K562 (cell line): ENCODE results near the gene BPHL. TPM values are rescaled to one million over a fixed set of nuclear protein-coding genes. Genes with fewer than 3 reads are reported as not detected.

Source experiments
- HMGN3 ChIP-seq: IDR thresholded peaks from 2 replicates; pipeline ENCODE4 v1.6.1; 2011; ENCODE audit warnings: borderline replicate concordance, low read depth, mild to moderate bottlenecking, mixed read lengths, low read length; ENCODE audit not compliant: insufficient read length; ENCODE audit errors: extremely low read depth
- HSF4 ChIP-seq: fragments of 250-450 bp; sonication (Bioruptor Pico); IDR thresholded peaks from 2 replicates; pipeline ENCODE4 v2.1.2; 2022; ENCODE audit warnings: mild to moderate bottlenecking, moderate library complexity, borderline replicate concordance
- PYGO2 ChIP-seq: fragments of 450-650 bp; IDR thresholded peaks from 2 replicates; pipeline ENCODE4 v1.6.1; 2016; ENCODE audit warnings: mild to moderate bottlenecking, missing genetic modification characterization, moderate library complexity, missing compliant biosample characterization
- RBM39 ChIP-seq: fragments of 200-400 bp; formaldehyde crosslinking; optimal IDR thresholded peaks from 2 replicates; pipeline ENCODE3; 2018; ENCODE audit warnings: low read depth, low read length
- RFX7 ChIP-seq: fragments of 250-450 bp; sonication (Bioruptor Pico); IDR thresholded peaks from 2 replicates; pipeline ENCODE4 v1.5.1; 2021; ENCODE audit warnings: mild to moderate bottlenecking
- SMAD1 ChIP-seq: fragments of 150-350 bp; IDR thresholded peaks from 2 replicates; pipeline ENCODE4 v1.6.1; 2014; ENCODE audit warnings: low read length, low read depth; ENCODE audit not compliant: partially characterized antibody
- ZBTB7A ChIP-seq: IDR thresholded peaks from 2 replicates; pipeline ENCODE4 v1.6.1; 2011; ENCODE audit warnings: low read depth, mild to moderate bottlenecking, low read length, moderate library complexity, borderline replicate concordance; ENCODE audit not compliant: control insufficient read depth
- ZNF707 ChIP-seq: fragments of 250-450 bp; sonication (Bioruptor Pico); conservative IDR thresholded peaks from 2 replicates; pipeline ENCODE4 v1.8.0; 2022; ENCODE audit warnings: inconsistent platforms, mild to moderate bottlenecking, moderate library complexity
- ZNF830 ChIP-seq: fragments of 250-450 bp; sonication (Bioruptor Pico); IDR thresholded peaks from 2 replicates; pipeline ENCODE4 v1.5.0; 2021; ENCODE audit warnings: mild to moderate bottlenecking
- polyA plus RNA-seq, 8 experiments: library from polyadenylated mRNA; depleted of rRNA in 4 of 8; stranded (reverse) in 5 of 8; unstranded in 3 of 8; fragments of >200 nt; fragmentation: Nextera tagmentation in 2 of 8; fragmentation: Illumina TruSeq in 1 of 8; extraction: Ambion mirVana in 2 of 8; extraction: Trizol in 1 of 8; gene quantifications; 2 replicates each; pipeline versions ENCODE4 v1.2.1 to v1.2.3, GENCODE V29; 2011 to 2014; ENCODE audit warnings: inconsistent platforms in 1 of 8, missing spikeins in 1 of 8
- total RNA-seq, 7 experiments: library from RNA; depleted of rRNA in 6 of 7; stranded (reverse); fragments of >200 nt in 6 of 7; fragmentation: Illumina TruSeq in 2 of 7; extraction: Trizol in 2 of 7; gene quantifications; 2 replicates each; pipeline versions ENCODE4 v1.2.1 to v1.2.3, GENCODE V29; 2011 to 2021; ENCODE audit warnings: low replicate concordance in 1 of 7
- TF ChIP-seq, protein P1 (sequence below): fragments of 250-450 bp; sonication (Bioruptor Pico); IDR thresholded peaks from 2 replicates; pipeline ENCODE4 v1.5.0; 2021; ENCODE audit warnings: mild to moderate bottlenecking, moderate library complexity
- TF ChIP-seq, protein P2 (sequence below): fragments of 450-650 bp; IDR thresholded peaks from 2 replicates; pipeline ENCODE4 v1.6.1; 2016; ENCODE audit warnings: mild to moderate bottlenecking, moderate library complexity

BPHL gene
- total and polyA plus RNA-seq, 9 of the 15 experiments (the other 6 are each of a cell fraction or from before 2014, with no cell fraction given) = 3.5 to 17.4 (median 8.2) TPM

DNA sequence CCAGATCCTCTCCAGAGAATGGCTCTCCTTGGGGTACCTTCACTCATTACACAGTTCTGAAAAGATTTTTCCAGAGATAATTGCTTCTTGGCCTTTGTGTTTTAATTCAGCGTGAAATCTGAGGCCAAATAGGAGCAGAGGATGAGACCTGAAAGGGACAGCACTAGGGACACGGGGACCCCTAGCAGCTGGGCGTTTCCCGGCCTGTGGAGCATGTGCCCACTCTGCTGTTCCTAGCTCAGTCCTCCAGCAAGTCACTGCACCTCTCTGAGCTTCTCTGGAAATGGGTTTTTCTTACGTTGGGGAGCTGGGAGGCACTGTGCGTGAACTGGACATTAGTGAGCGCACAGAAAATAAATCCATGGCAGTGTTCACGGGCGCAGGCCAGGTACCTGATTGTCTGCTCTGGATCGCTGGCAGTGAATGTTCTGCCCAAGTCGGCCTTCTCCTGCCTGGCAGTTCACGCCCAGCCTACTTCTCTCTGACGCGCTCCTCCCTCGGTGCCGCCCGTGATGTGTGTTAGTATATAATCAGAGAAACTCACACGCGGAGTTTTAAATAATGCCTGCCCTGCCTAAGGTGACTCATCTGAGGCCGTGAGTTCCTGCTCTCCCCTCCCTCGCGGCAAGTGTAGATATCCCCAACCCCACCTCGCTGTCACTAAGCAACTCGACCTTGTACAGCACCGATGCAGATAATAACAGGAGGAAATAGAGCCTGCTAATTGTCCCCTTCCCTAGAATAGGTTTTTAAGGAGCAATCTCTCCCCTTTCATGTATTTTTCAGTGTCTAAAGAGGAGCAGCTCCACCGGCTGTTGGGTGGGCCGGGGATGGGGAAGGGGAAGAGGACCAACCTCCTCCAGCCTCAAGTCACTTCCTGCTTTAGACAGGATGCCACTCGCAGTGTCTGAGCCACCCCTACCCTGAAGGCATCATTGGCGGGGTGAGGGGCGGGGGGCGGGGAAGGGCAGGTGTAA is 41.6 kb downstream of the BPHL start (continued):
- TF ChIP-seq RFX7 (CRISPR knock-in tag) (no peak), ZBTB7A (peak; percentile 67; the same call in 1 of the 2 replicates), HSF4 (no peak), ZNF707 (no peak), RBM39 (no peak), HMGN3 (peak; percentile 45), SMAD1 (no peak), PYGO2 (tag) (no peak), ZNF830 (CRISPR knock-in tag) (no peak)
- TF ChIP-seq, protein P1, sequence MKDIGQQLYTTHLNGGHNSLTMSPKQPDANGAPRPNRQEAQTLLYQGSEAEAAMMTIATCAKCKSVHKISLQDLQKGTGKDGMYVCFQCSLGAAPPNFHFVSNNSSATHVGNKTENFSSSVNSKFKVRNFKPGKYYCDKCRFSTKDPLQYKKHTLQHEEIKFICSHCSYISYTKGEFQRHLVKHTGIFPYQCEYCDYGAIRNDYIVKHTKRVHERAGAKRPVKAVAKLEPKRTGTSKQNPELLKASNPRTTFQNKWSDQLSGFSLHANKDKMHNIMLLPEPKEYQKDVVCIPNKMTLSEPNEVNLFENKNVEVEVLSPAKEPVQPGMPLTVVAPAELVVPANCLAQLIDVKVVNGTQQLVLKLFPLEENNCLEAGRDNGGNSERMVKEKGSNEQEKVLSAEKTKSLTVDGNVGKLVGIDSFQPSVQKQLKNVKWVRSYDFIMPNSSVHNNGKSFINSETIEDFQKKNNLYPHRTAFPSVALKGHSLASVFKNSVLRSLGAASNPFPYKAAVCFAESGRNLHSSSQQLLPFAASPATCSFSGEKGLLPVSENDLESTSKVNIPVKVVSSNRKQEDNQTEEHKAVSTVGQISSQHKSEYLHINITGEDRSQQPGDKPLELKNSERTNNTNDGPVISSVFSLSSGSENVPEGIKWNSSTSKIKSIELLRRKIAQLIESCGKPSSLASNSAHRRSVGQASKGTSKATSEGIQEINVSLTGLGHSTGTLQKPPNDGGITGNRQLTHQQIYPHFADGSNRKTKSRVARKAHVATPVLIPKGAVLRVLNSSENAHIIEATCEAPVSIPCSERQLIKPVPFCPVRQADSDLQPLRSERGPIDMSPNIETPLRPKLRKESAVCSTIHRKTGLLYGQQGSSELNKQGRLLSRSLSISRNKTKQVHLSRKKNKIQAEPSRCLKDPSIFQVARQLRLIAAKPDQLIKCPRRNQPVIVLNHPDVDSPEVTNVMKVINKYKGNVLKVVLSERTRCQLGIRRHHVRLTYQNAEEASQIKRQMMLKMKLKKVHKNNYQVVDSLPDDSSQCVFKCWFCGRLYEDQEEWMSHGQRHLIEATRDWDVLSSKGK (CRISPR knock-in tag) = no peak
- TF ChIP-seq, protein P2, sequence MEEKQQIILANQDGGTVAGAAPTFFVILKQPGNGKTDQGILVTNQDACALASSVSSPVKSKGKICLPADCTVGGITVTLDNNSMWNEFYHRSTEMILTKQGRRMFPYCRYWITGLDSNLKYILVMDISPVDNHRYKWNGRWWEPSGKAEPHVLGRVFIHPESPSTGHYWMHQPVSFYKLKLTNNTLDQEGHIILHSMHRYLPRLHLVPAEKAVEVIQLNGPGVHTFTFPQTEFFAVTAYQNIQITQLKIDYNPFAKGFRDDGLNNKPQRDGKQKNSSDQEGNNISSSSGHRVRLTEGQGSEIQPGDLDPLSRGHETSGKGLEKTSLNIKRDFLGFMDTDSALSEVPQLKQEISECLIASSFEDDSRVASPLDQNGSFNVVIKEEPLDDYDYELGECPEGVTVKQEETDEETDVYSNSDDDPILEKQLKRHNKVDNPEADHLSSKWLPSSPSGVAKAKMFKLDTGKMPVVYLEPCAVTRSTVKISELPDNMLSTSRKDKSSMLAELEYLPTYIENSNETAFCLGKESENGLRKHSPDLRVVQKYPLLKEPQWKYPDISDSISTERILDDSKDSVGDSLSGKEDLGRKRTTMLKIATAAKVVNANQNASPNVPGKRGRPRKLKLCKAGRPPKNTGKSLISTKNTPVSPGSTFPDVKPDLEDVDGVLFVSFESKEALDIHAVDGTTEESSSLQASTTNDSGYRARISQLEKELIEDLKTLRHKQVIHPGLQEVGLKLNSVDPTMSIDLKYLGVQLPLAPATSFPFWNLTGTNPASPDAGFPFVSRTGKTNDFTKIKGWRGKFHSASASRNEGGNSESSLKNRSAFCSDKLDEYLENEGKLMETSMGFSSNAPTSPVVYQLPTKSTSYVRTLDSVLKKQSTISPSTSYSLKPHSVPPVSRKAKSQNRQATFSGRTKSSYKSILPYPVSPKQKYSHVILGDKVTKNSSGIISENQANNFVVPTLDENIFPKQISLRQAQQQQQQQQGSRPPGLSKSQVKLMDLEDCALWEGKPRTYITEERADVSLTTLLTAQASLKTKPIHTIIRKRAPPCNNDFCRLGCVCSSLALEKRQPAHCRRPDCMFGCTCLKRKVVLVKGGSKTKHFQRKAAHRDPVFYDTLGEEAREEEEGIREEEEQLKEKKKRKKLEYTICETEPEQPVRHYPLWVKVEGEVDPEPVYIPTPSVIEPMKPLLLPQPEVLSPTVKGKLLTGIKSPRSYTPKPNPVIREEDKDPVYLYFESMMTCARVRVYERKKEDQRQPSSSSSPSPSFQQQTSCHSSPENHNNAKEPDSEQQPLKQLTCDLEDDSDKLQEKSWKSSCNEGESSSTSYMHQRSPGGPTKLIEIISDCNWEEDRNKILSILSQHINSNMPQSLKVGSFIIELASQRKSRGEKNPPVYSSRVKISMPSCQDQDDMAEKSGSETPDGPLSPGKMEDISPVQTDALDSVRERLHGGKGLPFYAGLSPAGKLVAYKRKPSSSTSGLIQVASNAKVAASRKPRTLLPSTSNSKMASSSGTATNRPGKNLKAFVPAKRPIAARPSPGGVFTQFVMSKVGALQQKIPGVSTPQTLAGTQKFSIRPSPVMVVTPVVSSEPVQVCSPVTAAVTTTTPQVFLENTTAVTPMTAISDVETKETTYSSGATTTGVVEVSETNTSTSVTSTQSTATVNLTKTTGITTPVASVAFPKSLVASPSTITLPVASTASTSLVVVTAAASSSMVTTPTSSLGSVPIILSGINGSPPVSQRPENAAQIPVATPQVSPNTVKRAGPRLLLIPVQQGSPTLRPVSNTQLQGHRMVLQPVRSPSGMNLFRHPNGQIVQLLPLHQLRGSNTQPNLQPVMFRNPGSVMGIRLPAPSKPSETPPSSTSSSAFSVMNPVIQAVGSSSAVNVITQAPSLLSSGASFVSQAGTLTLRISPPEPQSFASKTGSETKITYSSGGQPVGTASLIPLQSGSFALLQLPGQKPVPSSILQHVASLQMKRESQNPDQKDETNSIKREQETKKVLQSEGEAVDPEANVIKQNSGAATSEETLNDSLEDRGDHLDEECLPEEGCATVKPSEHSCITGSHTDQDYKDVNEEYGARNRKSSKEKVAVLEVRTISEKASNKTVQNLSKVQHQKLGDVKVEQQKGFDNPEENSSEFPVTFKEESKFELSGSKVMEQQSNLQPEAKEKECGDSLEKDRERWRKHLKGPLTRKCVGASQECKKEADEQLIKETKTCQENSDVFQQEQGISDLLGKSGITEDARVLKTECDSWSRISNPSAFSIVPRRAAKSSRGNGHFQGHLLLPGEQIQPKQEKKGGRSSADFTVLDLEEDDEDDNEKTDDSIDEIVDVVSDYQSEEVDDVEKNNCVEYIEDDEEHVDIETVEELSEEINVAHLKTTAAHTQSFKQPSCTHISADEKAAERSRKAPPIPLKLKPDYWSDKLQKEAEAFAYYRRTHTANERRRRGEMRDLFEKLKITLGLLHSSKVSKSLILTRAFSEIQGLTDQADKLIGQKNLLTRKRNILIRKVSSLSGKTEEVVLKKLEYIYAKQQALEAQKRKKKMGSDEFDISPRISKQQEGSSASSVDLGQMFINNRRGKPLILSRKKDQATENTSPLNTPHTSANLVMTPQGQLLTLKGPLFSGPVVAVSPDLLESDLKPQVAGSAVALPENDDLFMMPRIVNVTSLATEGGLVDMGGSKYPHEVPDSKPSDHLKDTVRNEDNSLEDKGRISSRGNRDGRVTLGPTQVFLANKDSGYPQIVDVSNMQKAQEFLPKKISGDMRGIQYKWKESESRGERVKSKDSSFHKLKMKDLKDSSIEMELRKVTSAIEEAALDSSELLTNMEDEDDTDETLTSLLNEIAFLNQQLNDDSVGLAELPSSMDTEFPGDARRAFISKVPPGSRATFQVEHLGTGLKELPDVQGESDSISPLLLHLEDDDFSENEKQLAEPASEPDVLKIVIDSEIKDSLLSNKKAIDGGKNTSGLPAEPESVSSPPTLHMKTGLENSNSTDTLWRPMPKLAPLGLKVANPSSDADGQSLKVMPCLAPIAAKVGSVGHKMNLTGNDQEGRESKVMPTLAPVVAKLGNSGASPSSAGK = no peak; the same call in 1 of the 2 replicates
